Naive thymus-derived CD4-positive, alpha-beta T cell (primary cell): ENCODE results near the gene MLNR. TPM values are rescaled to one million over a fixed set of nuclear protein-coding genes. Genes with fewer than 3 reads are reported as not detected.

Experiments
- ATAC-seq: fragments of 150-1000 bp; cut with Tn5 transposase; 2 replicates; pipeline ENCODE4 v1.10.0; 2021; ENCODE audit warnings: mild to moderate bottlenecking, moderate library complexity
- CTCF ChIA-PET: fragments of 350-600 bp; sonication (Branson Sonifier 250); formaldehyde crosslinking; loops from one replicate; lab custom pipeline; 2021; ENCODE audit warnings: antibody characterized with exemption; lab: Charles Lee
- POLR2A ChIA-PET: fragments of 350-600 bp; sonication (Branson Sonifier 250); formaldehyde crosslinking; loops from one replicate; lab custom pipeline; 2021; ENCODE audit warnings: antibody characterized with exemption, inconsistent platforms; lab: Charles Lee
- DNase-seq, 9 donors: peaks; one replicate each; pipeline versions ENCODE4 v3.0.0 to v3.0.0-alpha.2; 2020 to 2022; ENCODE audit warnings: mixed read lengths in 1 of 9
- H3K27ac ChIP-seq: one replicate; pipeline ENCODE4 v1.7.0; 2013; ENCODE audit warnings: mild to moderate bottlenecking, low read depth, low read length, moderate library complexity
- H3K27me3 ChIP-seq, 2 donors: one replicate each; pipeline ENCODE4 v1.7.0; 2013; ENCODE audit warnings: low read length in 2 of 2, mild to moderate bottlenecking in 2 of 2, moderate library complexity in 2 of 2; ENCODE audit not compliant: control insufficient read depth in 2 of 2, insufficient read depth in 2 of 2
- H3K36me3 ChIP-seq, 3 experiments: 1 replicate in 2 of 3; 2 replicates in 1 of 3; pipeline ENCODE4 v1.7.0; 2013; ENCODE audit warnings: low read length in 3 of 3, mild to moderate bottlenecking in 3 of 3, moderate library complexity in 1 of 3; ENCODE audit not compliant: insufficient read depth in 3 of 3, control insufficient read depth in 2 of 3
- H3K4me1 ChIP-seq, 2 donors: one replicate each; pipeline ENCODE4 v1.7.0; 2013; ENCODE audit warnings: low read length in 2 of 2, mild to moderate bottlenecking in 2 of 2, moderate library complexity in 1 of 2; ENCODE audit not compliant: control insufficient read depth in 2 of 2, insufficient read depth in 2 of 2
- H3K4me3 ChIP-seq: 2 replicates; pipeline ENCODE4 v1.7.0; 2013; ENCODE audit warnings: mild to moderate bottlenecking, low read length
- H3K9me3 ChIP-seq, 3 experiments: 1 replicate in 2 of 3; 2 replicates in 1 of 3; pipeline ENCODE4 v1.7.0; 2013; ENCODE audit warnings: low read length in 3 of 3; ENCODE audit not compliant: control insufficient read depth in 2 of 3
- H3K27ac Mint-ChIP-seq, 9 donors: one replicate each; pipeline ENCODE4 v1.8.0; 2020 to 2022; ENCODE audit warnings: mixed read lengths in 9 of 9, mild to moderate bottlenecking in 8 of 9, moderate library complexity in 5 of 9, inconsistent platforms in 2 of 9
- H3K27me3 Mint-ChIP-seq, 5 donors: one replicate each; pipeline ENCODE4 v1.8.0; 2021 to 2022; ENCODE audit warnings: mixed read lengths in 5 of 5, mild to moderate bottlenecking in 1 of 5
- H3K36me3 Mint-ChIP-seq, 5 donors: one replicate each; pipeline ENCODE4 v1.8.0; 2020 to 2022; ENCODE audit warnings: mixed read lengths in 5 of 5, mild to moderate bottlenecking in 3 of 5, inconsistent platforms in 1 of 5
- H3K4me1 Mint-ChIP-seq, 7 donors: one replicate each; pipeline ENCODE4 v1.8.0; 2020 to 2022; ENCODE audit warnings: mixed read lengths in 7 of 7, mild to moderate bottlenecking in 3 of 7, inconsistent platforms in 1 of 7
- H3K4me3 Mint-ChIP-seq, 10 donors: one replicate each; pipeline ENCODE4 v1.8.0; 2020 to 2022; ENCODE audit warnings: mild to moderate bottlenecking in 10 of 10, mixed read lengths in 10 of 10, moderate library complexity in 6 of 10, inconsistent platforms in 2 of 10
- H3K9me3 Mint-ChIP-seq, 11 donors: one replicate each; pipeline ENCODE4 v1.8.0; 2020 to 2022; ENCODE audit warnings: mixed read lengths in 11 of 11, mild to moderate bottlenecking in 4 of 11, inconsistent platforms in 1 of 11, moderate library complexity in 1 of 11
- intact Hi-C, 2 donors: fragments of 100-400 bp; cut with micrococcal nuclease; formaldehyde crosslinking; loops; one replicate each; pipeline ENCODE4 v1.15.1; 2023
- polyA plus RNA-seq, 2 donors: library from polyadenylated mRNA; unstranded; fragments of 300-500 nt; fragmentation: Illumina TruSeq; gene quantifications; one replicate each; pipeline ENCODE4 v1.2.3, GENCODE V29; 2021
- total RNA-seq, 6 experiments: library from RNA in 5 of 6; stranded (reverse) in 5 of 6; gene quantifications; 1 replicate in 5 of 6; 2 replicates in 1 of 6; pipeline ENCODE4 v1.2.3 and lab custom pipeline; 2021 to 2026

MLNR gene
- total and polyA plus RNA-seq, 7 experiments from 2014 or later = not detected

DNA sequence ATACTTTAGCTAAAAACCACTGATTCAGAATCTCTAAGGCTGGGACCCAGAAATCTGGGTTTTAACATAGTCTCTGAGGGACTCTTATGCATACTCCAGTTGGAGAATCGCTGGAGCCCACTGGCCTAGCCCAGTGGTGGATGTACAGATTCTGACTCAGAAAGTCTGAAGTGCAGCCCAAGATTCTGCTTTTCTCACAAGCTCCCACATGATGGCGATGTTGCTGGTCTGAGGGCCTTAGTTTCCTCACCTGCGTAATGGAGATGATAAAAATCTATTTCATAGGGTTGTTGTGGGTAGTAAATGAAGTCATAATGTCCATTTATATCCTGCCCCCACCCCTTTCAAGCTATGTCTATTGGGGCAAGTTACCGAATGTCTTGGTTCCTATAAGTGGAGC is 19.9 kb downstream of the MLNR start:
- POLR2A ChIA-PET = interaction anchor here (0.6 kb wide), 1 partner anchor 9 kb away, joined by 3 read pairs; no protein-coding TSS in a partner anchor
- CTCF ChIA-PET = interaction anchor here (0.7 to 2.5 kb wide), 9 partner anchors 9 to 329 kb away, joined by 3 to 24 read pairs (median 3); no protein-coding TSS in a partner anchor
- H3K36me3 ChIP-seq = no peaks in the 10 kb centered on the region
- no peak overlapping the region for H3K4me3 ChIP-seq
- DNase-seq (peak in 5 of 9 donors; percentile 21 to 36 (median 33)), ATAC-seq (peak; percentile 85)
- no peaks in the 10 kb centered on the region for H3K4me1 ChIP-seq
- H3K9me3 ChIP-seq = no peaks in the 10 kb centered on the region
- H3K27me3 ChIP-seq = no peaks in the 10 kb centered on the region
- H3K27me3 Mint-ChIP-seq = peaks cover 0 to 41% (median 0%) of the 10 kb centered on the region in 5 donors
- H3K27ac ChIP-seq = no peak overlapping the region
- peaks cover 0 to 2% (median 0%) of the 10 kb centered on the region in 11 donors for H3K9me3 Mint-ChIP-seq
- no peak overlapping the region for H3K4me3 Mint-ChIP-seq
- H3K4me1 Mint-ChIP-seq = peaks cover 0 to 2% (median 0%) of the 10 kb centered on the region in 7 donors
- no peaks in the 10 kb centered on the region for H3K36me3 Mint-ChIP-seq
- no peak overlapping the region for H3K27ac Mint-ChIP-seq
- intact Hi-C loops = loop anchor here (1.0 to 10.0 kb wide), 4 partner anchors 41 to 585 kb away; partner anchors contain the start of gene CYSLTR2 (in 1 of the 2)

DNA sequence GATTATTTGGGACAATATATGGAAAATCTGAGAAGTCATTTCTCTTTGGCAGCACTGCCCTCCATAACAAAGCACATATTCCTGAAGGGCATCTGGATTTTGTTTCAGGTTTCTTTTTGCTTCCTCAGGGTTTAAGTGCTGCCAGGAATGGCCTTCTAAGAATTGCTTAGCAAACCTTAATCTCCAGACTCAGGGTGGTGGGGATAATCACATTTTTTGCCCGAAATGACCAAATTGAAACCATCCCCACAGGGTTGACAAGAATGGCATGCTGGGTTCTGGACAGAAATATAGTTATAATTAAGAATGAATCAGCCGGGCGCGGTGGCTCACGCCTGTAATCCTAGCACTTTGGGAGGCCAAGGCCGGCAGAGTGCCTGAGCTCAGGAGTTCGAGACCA is 21.2 kb downstream of the MLNR start:
- no peak for DNase-seq
- Histone ChIP-seq H3K9me3 (no peaks in the 10 kb centered on the region), H3K4me3 (no peak overlapping the region), H3K4me1 (no peaks in the 10 kb centered on the region), H3K27ac (no peak overlapping the region), H3K36me3 (no peaks in the 10 kb centered on the region), H3K27me3 (no peaks in the 10 kb centered on the region)
- POLR2A ChIA-PET = no interaction called here
- peaks cover 0 to 37% (median 0%) of the 10 kb centered on the region in 5 donors for H3K27me3 Mint-ChIP-seq
- ATAC-seq = no peak
- no peak overlapping the region for H3K27ac Mint-ChIP-seq
- CTCF ChIA-PET = no interaction called here
- no peaks in the 10 kb centered on the region for H3K36me3 Mint-ChIP-seq
- peaks cover 0 to 2% (median 0%) of the 10 kb centered on the region in 7 donors for H3K4me1 Mint-ChIP-seq
- H3K9me3 Mint-ChIP-seq = peaks cover 0 to 2% (median 0%) of the 10 kb centered on the region in 11 donors
- no peak overlapping the region for H3K4me3 Mint-ChIP-seq
- intact Hi-C loops = loop anchor here in 1 of 2 donors (2.0 to 10.0 kb wide), 2 partner anchors 366 to 586 kb away; partner anchors contain the start of gene CYSLTR2

DNA sequence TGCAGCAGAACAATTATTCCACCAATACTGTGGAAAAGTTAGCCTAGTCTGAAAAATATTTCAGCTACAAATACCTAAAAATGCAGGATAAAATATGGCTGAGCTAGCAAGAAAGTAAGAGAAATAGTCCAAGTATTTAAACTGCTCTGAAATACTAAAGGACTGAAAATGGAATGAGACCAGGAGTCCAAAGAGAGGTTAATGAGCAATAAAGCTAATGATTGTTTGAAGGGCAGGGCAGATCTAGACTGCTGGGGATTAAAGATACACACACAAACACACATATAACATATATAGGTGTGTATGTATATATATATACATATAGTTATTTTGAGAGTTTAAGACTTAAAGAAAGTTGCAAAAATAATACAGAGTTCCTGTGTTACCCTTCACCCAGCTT is 25.0 kb downstream of the MLNR start:
- Histone ChIP-seq H3K4me3 (no peak overlapping the region), H3K4me1 (peaks cover 0 to 3% of the 10 kb centered on the region in 2 donors), H3K9me3 (no peaks in the 10 kb centered on the region), H3K27ac (no peak overlapping the region), H3K36me3 (peaks cover 0 to 6% (median 0%) of the 10 kb centered on the region in 3 experiments), H3K27me3 (no peaks in the 10 kb centered on the region)
- Mint-ChIP-seq H3K36me3 (peaks cover 0 to 3% (median 1%) of the 10 kb centered on the region in 5 donors), H3K27me3 (peaks cover 0 to 30% (median 0%) of the 10 kb centered on the region in 5 donors), H3K9me3 (peaks cover 0 to 2% (median 0%) of the 10 kb centered on the region in 11 donors), H3K4me3 (no peak overlapping the region), H3K27ac (no peak overlapping the region), H3K4me1 (peaks cover 10 to 34% (median 31%) of the 10 kb centered on the region in 7 donors)
- ChIA-PET CTCF (interaction anchor here (2.1 kb wide), 1 partner anchor 34 kb away, joined by 6 read pairs; no protein-coding TSS in a partner anchor), POLR2A (interaction anchor here (1.1 kb wide), 1 partner anchor 9 kb away, joined by 3 read pairs; no protein-coding TSS in a partner anchor)
- DNase-seq = no peak
- no peak for ATAC-seq
- intact Hi-C loops = loop anchor here (5.0 to 10.0 kb wide), 4 partner anchors 133 to 877 kb away; partner anchors contain the start of genes CYSLTR2 (in 1 of the 2) and SPRYD7 (in 1 of the 2)

DNA sequence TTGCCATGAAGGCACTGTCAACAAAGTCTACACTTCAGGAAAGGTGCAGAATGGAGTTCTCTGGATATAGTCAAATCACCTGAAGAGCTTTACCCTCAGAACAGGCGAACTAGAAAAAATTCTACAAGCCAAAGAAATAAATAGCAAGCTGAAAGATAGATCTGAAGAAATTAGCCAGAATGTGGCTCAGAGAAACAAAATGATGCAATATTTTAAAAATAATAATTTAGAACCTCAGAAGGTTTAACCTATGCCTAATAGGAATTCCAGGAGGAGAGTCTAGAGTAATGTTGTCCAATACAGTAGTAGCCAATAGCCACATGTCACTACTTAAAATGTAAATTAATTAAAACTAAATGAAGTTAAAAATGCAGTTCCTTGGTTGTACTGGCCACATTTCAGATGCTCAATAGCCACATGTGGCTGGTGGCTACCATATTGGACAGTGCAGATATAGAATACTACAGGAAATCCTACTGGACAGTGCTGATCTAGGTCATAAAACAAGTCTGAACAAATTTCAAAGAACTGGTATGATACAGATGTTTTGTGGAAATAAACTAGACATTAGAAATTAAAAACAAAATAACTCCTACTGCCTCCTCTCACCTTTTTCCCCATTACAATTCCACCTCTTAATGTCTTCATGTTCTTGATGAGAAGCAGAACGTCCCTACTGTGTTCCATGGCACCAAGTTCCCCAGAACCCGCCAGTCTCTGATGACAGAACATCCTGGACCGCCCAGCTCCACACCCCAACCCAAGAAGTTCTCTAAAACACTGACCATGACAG is 26.9 kb downstream of the MLNR start:
- peak overlapping the region; percentile 75 for H3K27ac ChIP-seq
- peak overlapping the region; percentile 92 to 97 (median 95) for H3K27ac Mint-ChIP-seq
- H3K9me3 ChIP-seq = no peaks in the 10 kb centered on the region
- H3K4me3 ChIP-seq = peak overlapping the region; percentile 93
- ATAC-seq = peak; percentile 74
- peaks cover 13 to 53% (median 48%) of the 10 kb centered on the region in 7 donors for H3K4me1 Mint-ChIP-seq
- ChIA-PET CTCF (interaction anchor here (1.1 to 1.9 kb wide), 2 partner anchors 33 to 359 kb away, joined by 3 to 8 read pairs; no protein-coding TSS in a partner anchor), POLR2A (interaction anchor here (0.6 to 1.9 kb wide), 5 partner anchors 10 to 234 kb away, joined by 3 to 14 read pairs (median 3); no protein-coding TSS in a partner anchor)
- H3K36me3 Mint-ChIP-seq = peaks cover 0 to 7% (median 3%) of the 10 kb centered on the region in 5 donors
- H3K27me3 ChIP-seq = no peaks in the 10 kb centered on the region
- H3K36me3 ChIP-seq = peaks cover 0 to 6% (median 0%) of the 10 kb centered on the region in 3 experiments
- peaks cover 0 to 3% of the 10 kb centered on the region in 2 donors for H3K4me1 ChIP-seq
- H3K27me3 Mint-ChIP-seq = peaks cover 0 to 30% (median 0%) of the 10 kb centered on the region in 5 donors
- H3K4me3 Mint-ChIP-seq = peak overlapping the region; percentile 94 to 99 (median 98)
- DNase-seq = no peak
- intact Hi-C loops = loop anchor here (1.0 to 10.0 kb wide), 9 partner anchors 11 to 875 kb away; partner anchors contain the start of genes CYSLTR2 (in 1 of the 2), KPNA3 (in 1 of the 2) and SPRYD7 (in 1 of the 2)
- peaks cover 0 to 2% (median 0%) of the 10 kb centered on the region in 11 donors for H3K9me3 Mint-ChIP-seq

DNA sequence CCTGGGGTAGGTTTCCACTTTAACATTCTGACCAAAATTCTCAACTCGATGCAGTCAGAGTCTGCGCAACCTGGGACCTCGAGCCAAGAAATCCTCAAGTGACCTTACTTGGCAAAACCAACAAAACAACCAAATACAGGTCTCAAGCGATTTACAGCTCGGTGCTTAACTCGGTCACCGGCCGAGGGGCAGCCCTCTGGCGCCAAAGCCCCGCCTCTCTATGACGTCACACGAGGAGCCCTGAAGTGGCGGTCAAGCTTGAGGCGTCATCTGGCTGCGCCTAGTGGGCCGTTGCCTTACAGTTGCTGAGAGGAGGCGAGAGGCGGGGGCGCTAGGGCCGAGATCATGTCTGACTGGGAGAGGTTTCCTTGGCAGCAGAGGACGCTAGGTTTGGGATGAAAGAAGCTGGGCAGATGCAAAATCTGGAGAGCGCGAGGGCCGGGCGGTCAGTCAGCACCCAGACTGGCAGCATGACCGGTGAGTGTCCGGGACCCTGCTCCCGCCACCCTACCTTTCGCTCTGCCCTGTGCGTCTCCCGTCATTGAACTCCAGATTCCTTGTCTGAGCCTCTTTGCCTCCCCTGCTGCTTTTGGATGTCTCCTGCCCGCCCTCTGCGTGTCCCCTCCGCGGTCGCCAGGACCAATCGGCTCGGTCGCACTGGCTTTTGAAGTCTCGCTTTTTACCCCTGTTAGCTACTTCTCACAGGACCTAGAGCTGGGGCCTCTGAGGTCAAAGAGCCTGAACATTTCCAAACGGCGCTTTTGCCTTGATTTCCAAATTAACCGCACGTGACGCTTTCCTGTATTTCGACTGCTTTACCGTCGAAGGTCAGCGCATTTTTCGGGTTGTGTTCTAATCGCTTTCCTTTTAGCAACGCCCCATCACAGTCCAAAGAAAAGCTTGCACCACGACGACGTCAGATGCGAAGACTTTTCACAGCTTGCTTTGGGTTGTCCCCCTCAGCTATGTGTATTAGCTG is 27.8 kb downstream of the MLNR start, which contains the start of gene CDADC1:
Gene CDADC1 (plus strand): TSS at position 283 of the 979 bp plus-strand sequence. CDS start 113 bp downstream, at position 396.
- H3K36me3 Mint-ChIP-seq = peaks cover 0 to 8% (median 3%) of the 10 kb centered on the region in 5 donors
- Histone ChIP-seq H3K4me3 (peak within 1 kb of the TSS; percentile 93), H3K9me3 (no peaks in the 10 kb centered on the region), H3K27me3 (no peaks in the 10 kb centered on the region), H3K27ac (peak within 1 kb of the TSS; percentile 75), H3K4me1 (peaks cover 1 to 3% of the 10 kb centered on the region in 2 donors), H3K36me3 (peaks cover 0 to 6% (median 0%) of the 10 kb centered on the region in 3 experiments)
- peaks cover 16 to 59% (median 53%) of the 10 kb centered on the region in 7 donors for H3K4me1 Mint-ChIP-seq
- POLR2A ChIA-PET = interaction anchor here (0.5 to 1.9 kb wide), 7 partner anchors 10 to 272 kb away, joined by 3 to 14 read pairs (median 3); partner anchors contain the start of gene FNDC3A
- peaks cover 0 to 25% (median 0%) of the 10 kb centered on the region in 5 donors for H3K27me3 Mint-ChIP-seq
- CTCF ChIA-PET = interaction anchor here (0.8 to 1.9 kb wide), 7 partner anchors 8 to 360 kb away, joined by 3 to 8 read pairs (median 3); no protein-coding TSS in a partner anchor
- intact Hi-C loops = loop anchor here (1.0 to 10.0 kb wide), 12 partner anchors 10 to 874 kb away; partner anchors contain the start of genes CAB39L (in 2 of the 2), SETDB2 (in 2 of the 2), CYSLTR2 (in 1 of the 2) and KPNA3 (in 1 of the 2)
- DNase-seq (peak; percentile 44 to 93 (median 54)), ATAC-seq (peak; percentile 90)
- peaks cover 0 to 2% (median 0%) of the 10 kb centered on the region in 11 donors for H3K9me3 Mint-ChIP-seq
- H3K4me3 Mint-ChIP-seq = peak within 1 kb of the TSS; percentile 94 to 99 (median 98)
- peak within 1 kb of the TSS; percentile 92 to 97 (median 95) for H3K27ac Mint-ChIP-seq
